Measurements from ENCODE around the gene BCAR3.

- no peak for TF ChIP-seq CTCF (IDR thresholded peaks at IDR 0.05)
- no peak for TF ChIP-seq POLR2AphosphoS5 (IDR thresholded peaks at IDR 0.05)
Measured at GRCh38 chr1:93556291-93556690, 125.3 kb downstream of the BCAR3 start.

Measured in prostate gland (tissue), 2 donors.